Spleen (tissue), 7 donors: ENCODE results near the gene GAPDHS.

Experiments
- POLR2A ChIP-seq, 3 donors: fragments of 450-650 bp; IDR thresholded peaks; one replicate each; pipeline ENCODE4 v1.5.1; 2017; ENCODE audit warnings: antibody characterized with exemption in 3 of 3, mild to moderate bottlenecking in 1 of 3
- POLR2AphosphoS5 ChIP-seq, 3 donors: sonication (generic); formaldehyde crosslinking; IDR thresholded peaks; one replicate each; pipeline ENCODE4 v1.5.1; 2017; ENCODE audit warnings: antibody characterized with exemption in 3 of 3
- TF ChIP-seq, protein P1 (sequence below), 11 experiments: fragments of 200-600 bp in 7 of 11; fragments of 450-650 bp in 4 of 11; sonication (generic) in 4 of 11; IDR thresholded peaks in 8 of 11; conservative IDR thresholded peaks in 3 of 11; 1 replicate in 7 of 11; 2 replicates in 4 of 11; pipeline versions ENCODE4 v1.4.0 to v1.8.0; 2016 to 2021; ENCODE audit warnings: antibody characterized with exemption in 11 of 11, inconsistent platforms in 4 of 11, mild to moderate bottlenecking in 1 of 11
- donor health status: DM: no; HTN: no; CAD: no; lungs with moderate emphysema.
- donor health status: DM: no; HTN: no; CAD: no.
- donor health status: DM: no; HTN: no; CAD: no.

GRCh38 chr19:35510626-35510964 is 22.7 kb upstream of the GAPDHS start:
- TF ChIP-seq, protein P1, sequence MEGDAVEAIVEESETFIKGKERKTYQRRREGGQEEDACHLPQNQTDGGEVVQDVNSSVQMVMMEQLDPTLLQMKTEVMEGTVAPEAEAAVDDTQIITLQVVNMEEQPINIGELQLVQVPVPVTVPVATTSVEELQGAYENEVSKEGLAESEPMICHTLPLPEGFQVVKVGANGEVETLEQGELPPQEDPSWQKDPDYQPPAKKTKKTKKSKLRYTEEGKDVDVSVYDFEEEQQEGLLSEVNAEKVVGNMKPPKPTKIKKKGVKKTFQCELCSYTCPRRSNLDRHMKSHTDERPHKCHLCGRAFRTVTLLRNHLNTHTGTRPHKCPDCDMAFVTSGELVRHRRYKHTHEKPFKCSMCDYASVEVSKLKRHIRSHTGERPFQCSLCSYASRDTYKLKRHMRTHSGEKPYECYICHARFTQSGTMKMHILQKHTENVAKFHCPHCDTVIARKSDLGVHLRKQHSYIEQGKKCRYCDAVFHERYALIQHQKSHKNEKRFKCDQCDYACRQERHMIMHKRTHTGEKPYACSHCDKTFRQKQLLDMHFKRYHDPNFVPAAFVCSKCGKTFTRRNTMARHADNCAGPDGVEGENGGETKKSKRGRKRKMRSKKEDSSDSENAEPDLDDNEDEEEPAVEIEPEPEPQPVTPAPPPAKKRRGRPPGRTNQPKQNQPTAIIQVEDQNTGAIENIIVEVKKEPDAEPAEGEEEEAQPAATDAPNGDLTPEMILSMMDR (IDR thresholded peaks at IDR 0.05 in 8 of 11, conservative IDR thresholded peaks at IDR 0.05 in 3 of 11) = peak in 2 of 11 experiments; percentile 3 to 19
- no peak for TF ChIP-seq POLR2A (IDR thresholded peaks at IDR 0.05)
- TF ChIP-seq POLR2AphosphoS5 (IDR thresholded peaks at IDR 0.05) = no peak
